Activated CD8-positive, alpha-beta memory T cell treated with anti-CD3 and anti-CD28 coated beads for 4 hours (primary cell): ENCODE results near the gene POU6F1.

Source experiments
- DNase-seq, 2 donors: peaks; one replicate each; pipeline ENCODE4 v3.0.0-alpha.2; 2020; ENCODE audit warnings: low read depth in 2 of 2

POU6F1 gene

GRCh38 chr12:51163795-51164194 lies 54.1 kb downstream of the POU6F1 start:
- DNase-seq = no peak

GRCh38 chr12:51162217-51162616 lies 55.6 kb downstream of the POU6F1 start:
- DNase-seq = no peak

DNA sequence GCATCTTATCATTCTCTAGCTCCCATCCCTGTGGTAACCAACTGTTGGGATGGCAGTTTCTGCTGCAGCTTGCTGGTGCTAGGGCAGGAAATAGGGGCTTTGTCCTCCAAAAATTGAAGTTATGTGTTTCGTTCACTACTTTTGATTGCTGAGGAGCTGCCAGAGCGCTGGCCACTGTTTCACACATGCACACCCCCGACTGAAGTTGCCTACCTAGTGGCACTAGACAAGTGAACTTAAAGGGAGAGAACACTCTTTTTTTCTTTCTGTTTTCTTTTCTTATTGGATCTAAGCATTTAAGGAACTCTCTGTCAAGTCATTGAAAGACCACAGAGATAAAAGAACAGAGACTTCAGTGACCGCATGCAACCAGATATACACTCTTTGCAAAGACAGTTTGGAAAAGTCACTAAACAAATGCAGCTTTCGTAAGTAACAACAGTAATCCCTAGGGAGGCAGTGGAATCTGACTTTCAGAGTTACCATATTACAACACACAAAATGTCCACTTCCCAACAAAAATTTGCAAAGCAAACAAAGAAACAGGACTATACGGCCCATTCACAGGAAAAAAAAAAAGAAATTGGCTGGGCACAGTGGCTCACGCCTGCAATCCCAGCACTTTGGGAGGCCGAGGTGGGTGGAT lies 56.9 kb downstream of the POU6F1 start:
- no peak for DNase-seq

- no peak for DNase-seq
Observed at GRCh38 chr12:51156245-51156765, 61.6 kb downstream of the POU6F1 start.

DNA sequence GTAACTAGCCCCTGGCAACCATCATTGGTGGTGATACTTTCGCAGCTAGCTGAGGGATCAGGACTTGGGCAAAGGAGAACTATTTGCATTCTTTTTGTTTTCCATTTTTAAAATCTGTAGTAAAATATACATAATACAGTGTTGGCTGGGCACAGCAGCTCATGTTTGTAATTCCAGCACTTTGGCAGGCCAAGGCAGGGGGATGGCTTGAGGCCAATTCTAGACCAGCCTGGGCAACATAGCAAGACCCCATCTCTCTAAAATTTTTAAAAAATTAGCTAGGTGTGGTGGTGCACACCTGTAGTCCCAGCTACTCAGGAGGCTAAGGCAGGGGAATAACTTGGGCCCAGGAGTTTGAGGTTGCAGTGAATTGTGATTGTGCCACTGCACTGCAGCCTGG lies 64.9 kb downstream of the POU6F1 start:
- no peak for DNase-seq

- DNase-seq = no peak
Observed at GRCh38 chr12:51150777-51151176, 67.1 kb downstream of the POU6F1 start.

DNA sequence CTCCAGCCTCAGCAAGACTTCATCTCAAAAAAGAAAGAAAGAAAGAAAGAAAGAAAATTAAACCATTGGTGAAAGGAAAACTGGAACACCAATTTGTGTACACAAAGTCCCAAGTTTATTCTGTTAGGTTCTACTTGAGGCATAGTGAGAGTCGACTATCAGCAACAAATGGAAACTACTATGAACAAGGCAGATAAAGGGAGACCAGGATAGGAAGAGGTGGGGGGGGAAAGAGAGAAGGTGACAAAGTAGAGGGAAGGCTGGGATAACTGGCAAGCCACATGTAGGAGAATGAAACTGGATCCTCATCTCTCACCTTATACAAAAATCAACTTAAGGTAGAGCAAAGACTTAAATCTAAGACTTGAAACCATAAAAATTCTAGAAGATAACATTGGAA lies 70.6 kb downstream of the POU6F1 start:
- no peak for DNase-seq

GRCh38 chr12:51139292-51139844 lies 78.5 kb downstream of the POU6F1 start:
- no peak for DNase-seq
